HepG2 (cell line): ENCODE measurements around the gene CAPN12.

Experiments
- CTCF ChIP-seq: sonication (generic); formaldehyde crosslinking; IDR thresholded peaks from 2 replicates; pipeline ENCODE4 v1.5.0; 2020; ENCODE audit warnings: mild to moderate bottlenecking, missing genetic modification reagents, moderate library complexity
- EP300 ChIP-seq, 3 experiments: sonication (generic) in 1 of 3; formaldehyde crosslinking in 1 of 3; IDR thresholded peaks; 2 replicates each; pipeline versions ENCODE4 v1.5.1 to v1.6.1; 2011 to 2020; ENCODE audit warnings: low read depth in 2 of 3, low read length in 2 of 3, borderline replicate concordance in 1 of 3, improper control_type of control experiment in 1 of 3, mild to moderate bottlenecking in 1 of 3, missing genetic modification reagents in 1 of 3, moderate library complexity in 1 of 3
- EZH2 ChIP-seq: conservative IDR thresholded peaks from 2 replicates; pipeline ENCODE4 v1.6.1; 2012; ENCODE audit warnings: mild to moderate bottlenecking, low read depth, low read length, moderate library complexity
- GPBP1L1 ChIP-seq: sonication (generic); formaldehyde crosslinking; IDR thresholded peaks from 2 replicates; pipeline ENCODE4 v1.5.0; 2020; ENCODE audit warnings: mild to moderate bottlenecking, missing genetic modification reagents
- NR3C1 ChIP-seq: sonication (generic); formaldehyde crosslinking; IDR thresholded peaks from 2 replicates; pipeline ENCODE4 v1.4.0; 2020; ENCODE audit warnings: missing genetic modification reagents
- POLR2A ChIP-seq, 2 experiments: IDR thresholded peaks; 2 replicates each; pipeline ENCODE4 v1.6.1; 2011; ENCODE audit warnings: low read depth in 2 of 2, low read length in 2 of 2, mild to moderate bottlenecking in 1 of 2, moderate library complexity in 1 of 2; ENCODE audit not compliant: insufficient read depth in 1 of 2
- SATB2 ChIP-seq: sonication (generic); formaldehyde crosslinking; IDR thresholded peaks from 2 replicates; pipeline ENCODE4 v1.5.0; 2020; ENCODE audit warnings: missing genetic modification reagents
- SMC3 ChIP-seq: IDR thresholded peaks from 2 replicates; pipeline ENCODE4 v1.6.1; 2011; ENCODE audit warnings: low read length, improper control_type of control experiment
- SP4 ChIP-seq: sonication (generic); formaldehyde crosslinking; IDR thresholded peaks from 2 replicates; pipeline ENCODE4 v1.8.1; 2023; ENCODE audit warnings: mild to moderate bottlenecking, missing genetic modification reagents
- ZNF232 ChIP-seq: sonication (generic); formaldehyde crosslinking; IDR thresholded peaks from 2 replicates; pipeline ENCODE4 v1.4.0; 2020; ENCODE audit warnings: missing genetic modification reagents, borderline replicate concordance
- ZNF629 ChIP-seq: sonication (generic); formaldehyde crosslinking; conservative IDR thresholded peaks from 2 replicates; pipeline ENCODE4 v1.5.0; 2020; ENCODE audit warnings: missing genetic modification reagents

- no peak for TF ChIP-seq GPBP1L1
- TF ChIP-seq ZNF232 = no peak
- TF ChIP-seq SMC3 = no peak
- TF ChIP-seq POLR2A (IDR thresholded peaks at IDR 0.05; ENCODE audit: insufficient read depth in 1 of 2, low read depth in 2 of 2, low read length in 2 of 2) = no peak
- TF ChIP-seq CTCF (CRISPR knock-in tag) = no peak
- no peak for TF ChIP-seq SATB2
- TF ChIP-seq ZNF629 = no peak
- TF ChIP-seq SP4 (CRISPR knock-in tag) = no peak
- no peak for TF ChIP-seq EP300 (IDR thresholded peaks at IDR 0.05; ENCODE audit: low read depth in 2 of 2, low read length in 2 of 2)
- no peak for TF ChIP-seq EP300 (CRISPR knock-in tag; IDR thresholded peaks at IDR 0.05; ENCODE audit: borderline replicate concordance)
- no peak for TF ChIP-seq NR3C1 (CRISPR knock-in tag)
- TF ChIP-seq EZH2 = no peak
These were observed 49.4 kb upstream of the CAPN12 start for GRCh38 chr19:38793671-38794070.
